ENCODE measurements around the gene IDI1.

The IDI1 gene

DNA sequence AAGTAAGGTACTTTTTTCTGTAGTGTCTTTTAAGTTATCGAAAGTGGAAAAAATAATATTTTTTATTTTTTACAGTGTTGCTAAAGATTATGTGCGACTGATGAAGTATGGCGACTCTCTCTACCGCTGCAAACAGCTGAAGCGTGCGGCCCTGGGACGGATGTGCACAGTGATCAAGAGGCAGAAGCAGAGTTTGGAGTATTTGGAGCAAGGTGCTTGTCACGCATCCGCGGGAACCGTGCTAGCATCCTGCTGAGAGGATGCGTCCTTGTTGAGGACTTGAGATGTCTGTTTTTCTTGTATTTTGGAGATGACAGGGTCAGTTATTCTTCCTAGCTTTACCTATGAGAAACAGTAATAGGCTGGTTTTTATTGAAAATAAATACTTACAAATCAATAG, 52.9 kb downstream of the IDI1 start:
- no peak for DNase-seq (ENCODE audit: extremely low read depth in 1 of 2, low read depth in 1 of 2)

DNA sequence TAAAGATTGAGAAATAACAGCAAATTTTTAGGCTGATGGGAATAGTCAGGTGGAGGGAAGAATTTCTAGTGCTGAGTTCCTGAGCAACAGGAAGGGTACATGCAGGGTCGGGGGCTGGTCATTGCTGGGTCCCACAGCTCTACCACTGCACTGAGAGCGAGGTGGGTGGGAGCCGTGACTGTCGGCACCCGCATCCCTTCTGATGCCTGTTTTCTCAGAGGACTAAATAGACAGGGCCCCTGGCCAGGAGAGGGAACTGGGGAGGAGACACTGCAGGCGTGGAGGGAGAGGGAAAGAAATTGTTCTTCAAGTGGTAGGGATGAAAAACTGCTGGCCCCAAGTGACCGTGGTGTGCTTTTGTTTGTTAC, 53.4 kb downstream of the IDI1 start:
- DNase-seq (ENCODE audit: extremely low read depth in 1 of 2, low read depth in 1 of 2): no peak

DNA sequence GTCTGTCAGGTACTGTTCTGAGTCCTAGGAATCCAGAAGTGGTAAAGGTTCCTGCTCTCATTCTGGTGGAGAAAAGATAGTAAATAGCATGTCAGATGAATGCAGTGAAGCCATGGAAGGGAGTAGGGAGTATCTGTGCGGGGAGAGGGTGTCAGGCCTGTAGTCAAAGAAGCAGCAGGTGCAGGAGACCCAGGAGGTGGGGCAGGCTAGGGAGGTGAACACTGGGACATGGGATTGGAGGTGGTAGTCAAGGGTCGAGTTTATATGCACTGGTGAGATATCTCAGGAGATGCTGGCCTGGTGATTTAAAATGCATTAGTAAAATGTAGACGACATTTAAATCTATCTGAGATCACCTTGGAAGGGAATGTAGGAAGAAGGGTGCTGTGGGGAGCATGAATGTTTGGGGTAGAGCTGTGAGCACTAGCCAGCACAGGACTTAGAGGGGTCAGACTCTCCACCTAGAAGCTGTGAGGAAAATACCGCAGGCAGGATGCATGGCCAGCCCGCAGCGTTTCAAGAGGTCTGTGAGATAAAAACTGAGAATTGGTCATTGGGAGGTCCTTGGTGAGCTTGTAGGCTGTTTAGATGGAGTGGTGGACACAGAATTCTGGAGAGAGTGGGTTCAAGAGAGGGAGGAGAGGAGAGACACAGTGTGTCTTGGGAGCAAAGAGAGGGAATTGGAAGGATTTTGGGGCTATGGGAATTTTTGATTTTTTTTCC, 53.9 kb downstream of the IDI1 start:
- no peak for DNase-seq (ENCODE audit: extremely low read depth in 1 of 2, low read depth in 1 of 2)

DNA sequence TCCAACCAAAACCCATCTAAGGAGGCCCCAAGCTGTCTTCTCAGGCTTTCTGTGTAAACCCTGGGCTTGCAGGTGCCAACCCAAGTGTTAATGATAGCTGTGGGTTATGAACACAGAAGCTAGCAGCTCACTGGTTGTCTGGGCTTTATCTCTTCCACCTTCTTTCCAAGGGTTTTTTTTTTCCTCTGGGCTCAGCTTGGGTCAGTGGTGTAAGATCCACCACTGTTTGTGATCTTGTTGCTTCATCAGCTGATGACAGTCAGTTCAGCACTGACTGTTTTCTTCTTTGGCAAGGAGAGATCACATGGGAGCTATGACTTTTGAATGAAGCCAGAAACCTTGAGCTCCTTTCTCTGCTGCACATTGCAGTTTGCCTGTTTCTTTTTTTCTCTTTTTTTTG, 56.0 kb downstream of the IDI1 start:
- DNase-seq (ENCODE audit: extremely low read depth in 1 of 2, low read depth in 1 of 2): no peak

DNA sequence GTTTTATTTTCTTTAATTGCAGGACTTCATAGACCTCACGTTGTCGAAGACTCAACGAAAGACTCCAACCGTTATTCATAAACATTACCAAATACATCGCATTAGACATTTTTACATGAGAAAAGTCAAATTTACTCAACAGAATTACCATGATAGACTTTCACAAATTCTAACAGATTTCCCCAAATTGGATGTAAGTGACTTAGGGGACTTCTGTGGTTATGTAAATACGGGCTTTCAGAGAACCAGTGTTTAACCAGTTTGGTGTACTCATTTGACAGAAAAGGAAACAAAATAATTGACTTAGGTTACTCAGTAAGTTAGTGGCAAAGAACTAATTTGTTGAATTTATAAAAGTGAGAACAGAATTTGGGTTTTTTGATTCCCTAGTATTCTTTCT, 56.5 kb downstream of the IDI1 start:
- no peak for DNase-seq (ENCODE audit: extremely low read depth in 1 of 2, low read depth in 1 of 2)

DNA sequence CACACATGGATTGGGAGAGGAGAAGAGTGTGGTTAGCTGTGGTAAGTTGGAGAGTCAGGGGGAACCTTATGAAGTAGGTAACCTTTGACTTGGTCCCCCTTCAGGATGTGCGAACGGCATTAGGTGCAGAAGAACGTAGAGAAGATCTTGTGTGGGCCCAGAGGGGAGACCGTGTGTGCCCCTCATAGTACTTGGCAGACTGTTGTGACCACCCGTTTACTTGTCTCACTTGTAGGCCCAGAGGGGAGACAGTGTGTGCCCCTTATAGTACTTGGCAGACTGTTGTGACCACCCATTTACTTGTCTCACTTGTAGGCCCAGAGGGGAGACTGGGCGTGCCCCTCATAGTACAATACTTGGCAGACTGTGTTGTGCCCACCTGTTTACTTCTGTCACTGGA, 58.1 kb downstream of the IDI1 start:
- DNase-seq (ENCODE audit: extremely low read depth in 1 of 2, low read depth in 1 of 2): no peak

All from stimulated activated CD8-positive, alpha-beta memory T cell treated with anti-CD3 and anti-CD28 coated beads, Interleukin-7, amount 100 ng/mL, for 48 hours (primary cell).